IMR-90 (cell line): Measurements from ENCODE around the gene EPO.

Experiments
- MXI1 ChIP-seq: IDR thresholded peaks from 2 replicates; pipeline ENCODE4 v1.6.1; 2012; ENCODE audit warnings: low read depth, mild to moderate bottlenecking, low read length, moderate library complexity, borderline replicate concordance
- POLR2A ChIP-seq: IDR thresholded peaks from 2 replicates; pipeline ENCODE4 v1.6.1; 2012; ENCODE audit warnings: mild to moderate bottlenecking, low read depth, low read length
- TF ChIP-seq, protein P1 (sequence below): conservative IDR thresholded peaks from 2 replicates; pipeline ENCODE4 v1.5.1; 2012; ENCODE audit warnings: mild to moderate bottlenecking, low read depth, low read length, improper control_type of control experiment

DNA sequence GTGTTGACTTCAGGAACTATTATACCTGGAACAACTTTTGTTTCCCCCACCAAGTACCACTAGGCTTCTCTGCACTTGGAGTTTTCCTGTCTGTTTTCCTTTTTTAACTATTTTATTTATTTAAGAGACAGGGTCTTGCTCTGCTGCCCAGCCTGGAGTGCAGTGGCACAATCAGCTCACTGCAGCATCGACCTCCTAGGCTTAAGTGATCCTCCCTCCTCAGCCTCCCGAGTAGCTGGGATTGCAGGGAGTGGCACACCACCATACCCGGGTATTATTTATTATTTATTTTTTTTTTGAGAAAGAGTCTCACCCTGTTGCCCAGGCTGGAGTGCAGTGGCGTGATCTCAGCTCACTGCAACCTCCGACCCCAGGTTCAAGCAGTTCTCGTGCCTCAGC, 24.1 kb upstream of the EPO start:
- TF ChIP-seq, protein P1, sequence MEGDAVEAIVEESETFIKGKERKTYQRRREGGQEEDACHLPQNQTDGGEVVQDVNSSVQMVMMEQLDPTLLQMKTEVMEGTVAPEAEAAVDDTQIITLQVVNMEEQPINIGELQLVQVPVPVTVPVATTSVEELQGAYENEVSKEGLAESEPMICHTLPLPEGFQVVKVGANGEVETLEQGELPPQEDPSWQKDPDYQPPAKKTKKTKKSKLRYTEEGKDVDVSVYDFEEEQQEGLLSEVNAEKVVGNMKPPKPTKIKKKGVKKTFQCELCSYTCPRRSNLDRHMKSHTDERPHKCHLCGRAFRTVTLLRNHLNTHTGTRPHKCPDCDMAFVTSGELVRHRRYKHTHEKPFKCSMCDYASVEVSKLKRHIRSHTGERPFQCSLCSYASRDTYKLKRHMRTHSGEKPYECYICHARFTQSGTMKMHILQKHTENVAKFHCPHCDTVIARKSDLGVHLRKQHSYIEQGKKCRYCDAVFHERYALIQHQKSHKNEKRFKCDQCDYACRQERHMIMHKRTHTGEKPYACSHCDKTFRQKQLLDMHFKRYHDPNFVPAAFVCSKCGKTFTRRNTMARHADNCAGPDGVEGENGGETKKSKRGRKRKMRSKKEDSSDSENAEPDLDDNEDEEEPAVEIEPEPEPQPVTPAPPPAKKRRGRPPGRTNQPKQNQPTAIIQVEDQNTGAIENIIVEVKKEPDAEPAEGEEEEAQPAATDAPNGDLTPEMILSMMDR = no peak
- TF ChIP-seq MXI1 = no peak
- TF ChIP-seq POLR2A = no peak
